GM23248 (cell line): ENCODE results near the gene AKAP13. TPM values are rescaled to one million over a fixed set of nuclear protein-coding genes. Genes with fewer than 3 reads are reported as not detected.
A peak's percentile ranks its signal among the peaks of the same experiment; 100 is the strongest.

Experiments used
- DNase-seq: peaks from one replicate; pipeline ENCODE4 v3.0.0-alpha.2; 2015
- H2AFZ ChIP-seq: fragments of 200-600 bp; sonication (generic); 2 replicates; pipeline ENCODE4 v1.6.1; 2016; ENCODE audit warnings: antibody characterized with exemption
- H3F3A ChIP-seq: fragments of 200-600 bp; sonication (generic); 2 replicates; pipeline ENCODE4 v1.6.1; 2016; ENCODE audit warnings: mild to moderate bottlenecking, antibody characterized with exemption, mixed run types; ENCODE audit not compliant: insufficient read depth
- H3K27ac ChIP-seq: fragments of 200-600 bp; sonication (generic); 2 replicates; pipeline ENCODE4 v1.5.1; 2016; ENCODE audit warnings: mild to moderate bottlenecking
- H3K27me3 ChIP-seq: fragments of 200-600 bp; sonication (generic); replicated peaks from 2 replicates; pipeline ENCODE4 v1.6.1; 2016; ENCODE audit warnings: mild to moderate bottlenecking; ENCODE audit not compliant: insufficient read depth
- H3K36me3 ChIP-seq: fragments of 200-600 bp; sonication (generic); 2 replicates; pipeline ENCODE4 v1.6.1; 2016; ENCODE audit warnings: low read depth, mild to moderate bottlenecking
- H3K4me1 ChIP-seq: fragments of 200-600 bp; sonication (generic); 2 replicates; pipeline ENCODE4 v1.6.1; 2016; ENCODE audit warnings: mild to moderate bottlenecking; ENCODE audit not compliant: insufficient read depth
- H3K4me2 ChIP-seq: fragments of 200-600 bp; sonication (generic); one replicate; pipeline ENCODE4 v1.6.1; 2016; ENCODE audit warnings: mild to moderate bottlenecking; ENCODE audit not compliant: unreplicated experiment
- H3K4me3 ChIP-seq: fragments of 200-600 bp; sonication (generic); 2 replicates; pipeline ENCODE4 v1.5.1; 2016; ENCODE audit warnings: mild to moderate bottlenecking
- H3K79me2 ChIP-seq: fragments of 200-600 bp; sonication (generic); 2 replicates; pipeline ENCODE4 v1.6.1; 2016; ENCODE audit warnings: mild to moderate bottlenecking; ENCODE audit not compliant: insufficient read depth
- H3K9ac ChIP-seq: fragments of 200-600 bp; sonication (generic); 2 replicates; pipeline ENCODE4 v1.6.1; 2016; ENCODE audit warnings: mild to moderate bottlenecking
- H3K9me2 ChIP-seq: fragments of 200-600 bp; sonication (generic); 2 replicates; pipeline ENCODE4 v1.6.1; 2016; ENCODE audit warnings: mixed run types, mild to moderate bottlenecking, moderate library complexity; ENCODE audit not compliant: insufficient read depth
- H3K9me3 ChIP-seq: fragments of 200-600 bp; sonication (generic); one replicate; pipeline ENCODE4 v1.6.1; 2017; ENCODE audit warnings: low read depth
- H4K20me1 ChIP-seq: fragments of 200-600 bp; sonication (generic); 2 replicates; pipeline ENCODE4 v1.6.0; 2016; ENCODE audit not compliant: insufficient read depth
- EZH2 ChIP-seq: fragments of 200-600 bp; sonication (generic); IDR thresholded peaks from 2 replicates; pipeline ENCODE4 v1.6.1; 2018; ENCODE audit warnings: antibody characterized with exemption, mild to moderate bottlenecking; ENCODE audit not compliant: insufficient read depth, poor library complexity, severe bottlenecking
- EZH2phosphoT487 ChIP-seq: fragments of 200-600 bp; sonication (generic); IDR thresholded peaks from 2 replicates; pipeline ENCODE4 v1.6.1; 2018; ENCODE audit warnings: antibody characterized with exemption, moderate library complexity, mild to moderate bottlenecking, low read depth; ENCODE audit not compliant: insufficient read depth
- WGBS, 2 experiments: methylation state at CpG; one replicate each; pipeline ENCODE4 v1.1.6; 2015 to 2017; ENCODE audit warnings: low lambda C conversion rate in 2 of 2, low coverage in 1 of 2; ENCODE audit errors: missing lambda C conversion rate in 2 of 2; 5-methylcytosine and 5-hydroxymethylcytosine counted together
- in situ Hi-C: fragments of 300-500 bp; cut with MboI; formaldehyde crosslinking; loops from 2 replicates; pipeline ENCODE4 v1.15.0; 2020
- polyA plus RNA-seq: library from polyadenylated mRNA; unstranded; fragments of >200 nt; fragmentation: Nextera tagmentation; extraction: Ambion mirVana; gene quantifications from 2 replicates; pipeline ENCODE4 v1.2.1, GENCODE V29; 2016
- total RNA-seq: library from RNA; depleted of rRNA; stranded (reverse); fragments of >200 nt; shearing (Covaris generic); gene quantifications from 2 replicates; pipeline ENCODE4 v1.2.3, GENCODE V29; 2014

The AKAP13 gene
- total and polyA plus RNA-seq, 2 experiments from 2014 or later = 26.5 to 27.7 TPM

DNA sequence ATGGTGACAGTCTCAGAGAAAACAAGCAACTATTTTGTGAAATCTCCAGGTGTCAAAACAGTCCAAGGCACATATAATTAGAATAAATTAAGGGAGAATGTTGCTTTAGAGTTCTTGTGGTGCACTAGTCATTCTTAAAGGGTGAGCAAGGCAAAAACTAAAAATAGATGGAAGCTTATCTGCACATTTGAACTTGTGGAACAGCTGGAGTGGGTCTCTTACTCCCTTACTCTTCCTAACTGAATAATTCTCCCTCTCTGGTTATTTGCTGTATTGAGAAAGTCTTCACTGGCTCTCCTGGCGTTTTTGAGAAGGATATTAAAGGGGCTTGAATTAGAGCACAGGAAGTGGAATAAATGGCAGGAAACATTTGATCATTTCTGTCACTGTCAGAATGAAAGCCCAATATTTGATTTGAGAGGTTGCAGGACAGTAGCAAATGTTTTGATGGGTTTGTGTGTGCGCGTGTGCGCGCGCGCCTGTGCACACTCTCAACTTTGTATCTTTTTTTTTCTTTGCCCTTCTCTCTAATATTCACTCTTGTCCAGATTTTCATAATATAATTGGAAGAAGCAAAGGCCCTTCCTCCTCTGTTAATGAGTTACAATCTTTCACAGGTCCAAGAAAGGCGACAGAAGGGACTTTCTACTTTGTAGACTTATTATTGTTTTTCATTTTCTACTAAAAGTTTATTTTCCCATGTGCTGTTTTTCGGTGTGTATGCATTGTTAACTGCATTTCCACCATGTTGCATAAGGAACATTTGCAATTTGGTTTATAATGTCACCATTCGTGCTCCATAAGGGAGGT, 40.9 kb downstream of the AKAP13 start:
- Histone ChIP-seq H3F3A (no peaks in the 10 kb centered on the region), H3K9me3 (no peaks in the 10 kb centered on the region), H3K4me1 (peaks cover 31% of the 10 kb centered on the region), H2AFZ (no peak overlapping the region), H3K4me3 (no peak overlapping the region), H3K4me2 (peak overlapping the region; percentile 36), H3K9ac (no peak overlapping the region), H3K27me3 (no peaks in the 10 kb centered on the region), H4K20me1 (peaks cover 15% of the 10 kb centered on the region), H3K9me2 (no peaks in the 10 kb centered on the region), H3K36me3 (no peaks in the 10 kb centered on the region), H3K27ac (no peak overlapping the region), H3K79me2 (peaks cover 98% of the 10 kb centered on the region)
- TF ChIP-seq EZH2 = no peak
- no peak for TF ChIP-seq EZH2phosphoT487
- peak; percentile 35 for DNase-seq
- 92% methylated on average over 10 of the region's 10 CpGs for WGBS, 2 experiments
- in situ Hi-C loops = no loop called here

DNA sequence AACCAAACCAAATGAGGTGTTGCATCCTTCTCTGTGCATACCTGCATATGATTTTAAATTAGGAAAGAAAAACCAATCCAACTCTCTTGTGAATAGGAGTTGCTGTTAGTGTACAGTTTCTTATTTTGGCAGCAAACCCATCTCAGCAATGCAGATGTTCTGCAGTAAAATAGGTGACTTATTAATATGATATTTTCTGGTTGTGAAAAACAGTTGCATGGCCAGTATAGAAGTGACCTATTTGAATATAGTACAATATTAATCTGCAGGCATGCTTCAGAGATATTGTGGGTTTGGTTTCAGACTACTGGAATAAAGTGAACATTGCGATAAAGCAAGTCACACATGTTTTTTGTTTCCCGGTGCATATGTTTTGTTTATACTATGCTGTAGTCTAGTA, 42.2 kb downstream of the AKAP13 start:
- 97 to 99% methylated on average over 2 of the region's 2 CpGs for WGBS, 2 experiments
- Histone ChIP-seq H2AFZ (no peak overlapping the region), H3K27me3 (no peaks in the 10 kb centered on the region), H3K4me2 (no peak overlapping the region), H3K9me2 (no peaks in the 10 kb centered on the region), H3K4me1 (peaks cover 18% of the 10 kb centered on the region), H3K4me3 (no peak overlapping the region), H3K27ac (no peak overlapping the region), H3F3A (no peaks in the 10 kb centered on the region), H3K9me3 (no peaks in the 10 kb centered on the region), H3K79me2 (peaks cover 98% of the 10 kb centered on the region), H4K20me1 (peaks cover 15% of the 10 kb centered on the region), H3K36me3 (no peaks in the 10 kb centered on the region), H3K9ac (no peak overlapping the region)
- TF ChIP-seq EZH2 (no peak), EZH2phosphoT487 (no peak)
- DNase-seq = no peak
- in situ Hi-C loops = no loop called here

DNA sequence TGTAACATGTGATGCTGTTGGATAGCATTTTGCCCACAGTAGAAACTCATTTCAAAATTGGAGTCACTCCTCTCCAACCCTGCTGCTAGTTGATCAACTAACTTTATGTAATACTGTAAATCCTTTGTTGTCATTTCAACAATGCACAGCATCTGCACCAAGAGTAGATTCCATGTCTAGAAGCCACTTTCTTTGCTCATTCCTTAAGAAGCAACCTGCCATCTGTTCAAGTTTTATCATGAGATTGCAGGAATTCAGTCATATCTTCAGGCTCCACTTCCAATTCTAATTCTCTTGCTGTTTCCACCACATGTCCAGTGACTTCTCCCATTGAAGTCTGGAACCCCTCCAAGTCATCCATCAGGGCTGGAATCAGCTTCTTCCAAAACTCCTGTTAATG, 42.9 kb downstream of the AKAP13 start:
- Histone ChIP-seq H3K27me3 (no peaks in the 10 kb centered on the region), H4K20me1 (peaks cover 15% of the 10 kb centered on the region), H3K9me3 (no peaks in the 10 kb centered on the region), H3K27ac (no peak overlapping the region), H3K9ac (no peak overlapping the region), H2AFZ (no peak overlapping the region), H3K36me3 (no peaks in the 10 kb centered on the region), H3K4me3 (no peak overlapping the region), H3K4me1 (peaks cover 17% of the 10 kb centered on the region), H3F3A (no peaks in the 10 kb centered on the region), H3K4me2 (no peak overlapping the region), H3K9me2 (no peaks in the 10 kb centered on the region), H3K79me2 (peaks cover 98% of the 10 kb centered on the region)
- TF ChIP-seq EZH2 (no peak), EZH2phosphoT487 (no peak)
- in situ Hi-C loops = no loop called here
- no peak for DNase-seq

DNA sequence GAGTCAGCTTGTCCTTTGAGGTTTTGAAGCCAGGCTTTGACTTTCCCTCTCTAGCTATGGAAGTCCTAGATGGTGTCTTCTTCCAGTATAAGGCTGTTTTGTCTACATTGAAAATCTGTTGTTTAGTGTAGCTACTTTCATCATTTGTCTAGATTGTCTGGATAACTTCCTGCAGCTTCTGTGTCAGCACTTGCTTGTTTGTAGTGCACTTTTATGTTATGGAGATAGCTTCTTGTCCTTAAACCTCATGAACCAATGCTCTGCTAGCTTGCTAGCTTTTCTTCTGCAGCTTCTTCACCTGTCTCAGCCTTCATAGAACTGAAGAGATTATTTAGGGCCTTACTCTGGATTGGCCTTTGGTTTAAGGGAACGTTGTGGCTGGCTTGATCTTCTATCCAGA, 43.8 kb downstream of the AKAP13 start:
- H3K9me3 ChIP-seq = no peaks in the 10 kb centered on the region
- no peaks in the 10 kb centered on the region for H3F3A ChIP-seq
- 79 to 83% methylated on average over 1 of the region's 1 CpG for WGBS, 2 experiments
- no peak overlapping the region for H3K4me3 ChIP-seq
- H3K9me2 ChIP-seq = no peaks in the 10 kb centered on the region
- no peak overlapping the region for H3K9ac ChIP-seq
- no peaks in the 10 kb centered on the region for H3K36me3 ChIP-seq
- H4K20me1 ChIP-seq = peaks cover 15% of the 10 kb centered on the region
- H3K79me2 ChIP-seq = peaks cover 98% of the 10 kb centered on the region
- H3K4me2 ChIP-seq = no peak overlapping the region
- H2AFZ ChIP-seq = no peak overlapping the region
- H3K27ac ChIP-seq = no peak overlapping the region
- TF ChIP-seq EZH2 (no peak), EZH2phosphoT487 (no peak)
- no peak for DNase-seq
- H3K4me1 ChIP-seq = peaks cover 10% of the 10 kb centered on the region
- in situ Hi-C loops = no loop called here
- no peaks in the 10 kb centered on the region for H3K27me3 ChIP-seq

DNA sequence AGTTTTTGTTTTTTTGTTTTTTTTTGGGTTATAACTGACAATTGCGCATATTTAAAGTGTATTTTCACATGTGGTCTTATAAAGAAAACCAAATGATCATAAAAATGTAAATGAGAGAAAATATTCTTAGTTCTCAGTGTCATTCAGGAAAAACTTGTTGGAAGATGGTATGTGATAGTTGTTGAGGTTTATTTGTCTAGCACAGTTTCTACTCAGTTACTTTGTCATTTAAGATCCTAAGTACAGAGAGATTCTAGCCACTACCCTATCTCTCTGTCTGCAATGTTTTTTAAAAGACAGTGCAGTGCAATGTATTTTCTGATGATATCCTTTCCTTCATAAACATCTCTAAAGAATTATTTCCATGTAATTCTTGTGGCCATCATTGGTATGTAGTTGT, 46.1 kb downstream of the AKAP13 start:
- Histone ChIP-seq H3K79me2 (peaks cover 100% of the 10 kb centered on the region), H3K9ac (no peak overlapping the region), H3K36me3 (no peaks in the 10 kb centered on the region), H3K27ac (no peak overlapping the region), H3K4me3 (no peak overlapping the region), H2AFZ (no peak overlapping the region), H3K4me1 (peaks cover under 1% of the 10 kb centered on the region), H3K9me3 (no peaks in the 10 kb centered on the region), H3K27me3 (no peaks in the 10 kb centered on the region), H3K9me2 (no peaks in the 10 kb centered on the region), H3K4me2 (no peak overlapping the region), H4K20me1 (peaks cover 15% of the 10 kb centered on the region), H3F3A (no peaks in the 10 kb centered on the region)
- 94 to 100% methylated on average over 1 of the region's 1 CpG for WGBS, 2 experiments
- DNase-seq = no peak
- TF ChIP-seq EZH2 = no peak
- no peak for TF ChIP-seq EZH2phosphoT487
- in situ Hi-C loops = no loop called here
